ENCODE measurements around the gene PLEKHG5.

The PLEKHG5 gene

DNA sequence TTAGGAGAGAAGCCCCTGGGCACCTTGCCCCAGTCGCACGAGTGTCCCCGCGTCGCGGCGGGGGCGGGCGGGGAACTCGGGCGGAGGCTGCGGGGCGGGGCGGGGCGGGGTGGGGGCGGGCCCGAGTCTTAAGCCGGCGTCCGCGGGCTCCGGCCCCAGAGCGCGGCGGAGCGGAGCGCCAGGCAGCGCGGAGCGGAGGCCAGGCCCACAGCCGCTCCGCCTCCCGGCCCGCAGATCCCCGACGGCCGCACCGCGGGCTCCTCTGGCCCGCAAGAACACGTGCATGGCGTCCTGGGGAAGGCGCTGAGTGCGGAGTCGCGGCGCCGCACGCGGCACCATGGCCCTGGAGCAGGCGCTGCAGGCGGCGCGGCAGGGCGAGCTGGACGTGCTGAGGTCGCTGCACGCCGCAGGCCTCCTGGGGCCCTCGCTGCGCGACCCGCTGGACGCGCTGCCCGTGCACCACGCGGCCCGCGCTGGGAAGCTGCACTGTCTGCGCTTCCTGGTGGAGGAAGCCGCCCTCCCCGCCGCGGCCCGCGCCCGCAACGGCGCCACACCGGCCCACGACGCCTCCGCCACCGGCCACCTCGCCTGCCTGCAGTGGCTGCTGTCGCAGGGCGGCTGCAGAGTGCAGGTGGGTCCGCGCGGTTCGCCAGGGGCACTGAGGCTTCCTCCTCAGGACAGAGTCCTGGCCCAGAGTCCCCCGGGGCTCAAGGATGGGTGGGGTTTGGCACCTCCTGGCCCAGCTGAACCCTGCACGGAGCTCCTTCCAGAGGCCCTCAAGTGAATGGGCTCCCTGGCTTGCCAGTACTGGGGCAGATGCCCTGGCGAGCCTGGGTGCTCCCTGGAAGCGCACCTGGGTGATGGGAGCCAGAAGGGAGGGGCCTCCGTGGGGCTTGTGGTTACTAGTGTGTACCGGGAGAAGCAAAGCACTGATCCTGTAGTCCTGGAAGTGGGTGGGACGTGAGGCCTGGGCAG is 66.6 kb downstream of the PLEKHG5 start, which contains the start of gene ESPN:
ESPN (plus strand) TSS at position 158 of the 975 bp plus-strand sequence; CDS start at position 338, 180 bp downstream.
- no peak for DNase-seq

GRCh38 chr1:6424000-6424565 is 67.4 kb downstream of the PLEKHG5 start:
- no peak for DNase-seq

DNA sequence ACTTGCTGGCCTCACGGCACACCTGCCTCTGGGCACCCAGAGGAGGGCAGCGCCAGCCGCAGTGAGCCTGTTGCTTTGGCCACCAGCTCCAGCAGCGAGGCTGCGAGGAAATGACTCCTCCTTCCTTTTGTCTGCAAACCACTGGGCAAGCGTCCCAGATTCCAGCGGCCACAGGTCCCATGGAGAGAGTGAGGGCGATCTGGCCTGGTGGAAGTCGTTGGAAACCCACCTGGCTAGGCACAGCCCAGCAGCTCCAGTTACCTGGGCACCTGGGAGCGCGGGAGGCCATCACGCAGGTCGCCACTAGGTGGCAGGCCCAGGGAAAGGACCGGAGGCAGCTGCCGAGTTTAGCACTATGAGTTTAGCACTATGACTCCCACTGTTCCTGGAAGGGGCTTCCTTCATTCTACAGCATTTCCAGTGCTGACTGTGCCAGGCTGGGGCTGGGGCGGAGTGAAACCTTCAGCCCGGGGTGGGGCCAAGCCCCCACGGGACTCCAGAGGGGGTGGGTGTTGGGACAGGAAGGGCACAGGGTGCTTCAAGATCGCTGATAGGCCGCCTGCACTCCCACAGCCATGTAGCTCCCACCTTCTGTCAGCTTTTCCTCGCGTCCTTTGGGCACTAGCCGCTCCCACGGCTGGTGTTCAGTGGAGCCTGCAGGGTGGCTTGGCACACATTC is 68.0 kb downstream of the PLEKHG5 start:
- DNase-seq = peak; percentile 15

- no peak for DNase-seq
Observed at GRCh38 chr1:6421266-6421665, 70.2 kb downstream of the PLEKHG5 start.

GRCh38 chr1:6420454-6421042 is 70.9 kb downstream of the PLEKHG5 start:
- no peak for DNase-seq

DNA sequence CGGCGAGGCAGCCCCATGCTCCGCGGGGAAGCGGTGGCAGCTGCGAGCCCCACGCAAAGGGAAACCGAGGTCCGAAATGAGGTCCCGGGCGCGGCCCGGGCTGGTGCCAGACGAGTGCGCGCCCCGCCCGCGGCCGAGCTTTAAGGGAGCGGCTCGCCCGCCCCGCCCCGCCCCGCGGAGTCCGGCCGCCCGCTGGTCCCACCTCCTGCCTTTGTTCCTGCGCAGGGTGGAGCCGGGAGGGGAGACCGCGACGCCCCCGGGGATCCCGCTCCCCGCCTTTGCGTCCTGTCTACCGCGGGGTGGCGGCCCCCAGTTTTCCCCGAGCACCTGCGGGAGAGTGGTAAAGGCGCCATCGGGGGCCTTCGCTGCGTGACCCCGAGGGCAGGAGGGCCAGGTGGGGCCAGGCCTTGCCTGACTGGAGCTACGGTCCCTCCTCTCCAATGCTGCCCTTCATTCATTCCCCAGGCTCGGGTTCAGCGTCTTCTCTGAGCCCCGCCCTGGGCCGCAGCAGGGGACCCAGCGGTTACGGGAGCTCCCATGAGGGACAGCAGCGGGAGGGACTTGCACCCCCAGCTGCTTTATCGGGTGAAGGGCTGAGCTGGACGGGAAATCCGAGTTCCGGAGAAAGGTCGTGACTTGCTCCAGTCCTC is 71.5 kb downstream of the PLEKHG5 start, which contains the start of gene HES2:
HES2 (minus strand) TSS at position 116 of the 650 bp plus-strand sequence; CDS start at position 17, 99 bp downstream.
- no peak for DNase-seq

DNA sequence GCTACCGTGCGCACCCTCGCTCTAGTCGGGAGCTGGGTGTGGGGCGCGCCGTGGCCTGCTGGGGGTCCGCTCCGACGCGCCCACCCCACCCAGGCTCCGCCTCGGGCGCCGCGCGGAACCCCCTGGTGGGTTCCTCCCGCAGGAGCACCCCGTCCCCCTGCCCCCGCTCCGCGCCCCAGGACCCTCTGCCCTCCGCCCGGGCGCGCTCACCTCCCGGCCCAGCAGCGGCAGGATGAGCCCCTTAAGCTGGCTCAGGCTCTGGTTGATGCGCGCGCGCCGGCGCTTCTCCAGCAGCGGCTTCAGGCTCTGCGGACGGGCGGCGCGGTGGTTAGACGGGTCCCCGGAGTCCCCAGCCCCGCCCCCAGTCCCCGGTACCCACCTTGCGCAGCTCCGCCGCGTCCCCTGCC is 72.1 kb downstream of the PLEKHG5 start:
- no peak for DNase-seq

DNA sequence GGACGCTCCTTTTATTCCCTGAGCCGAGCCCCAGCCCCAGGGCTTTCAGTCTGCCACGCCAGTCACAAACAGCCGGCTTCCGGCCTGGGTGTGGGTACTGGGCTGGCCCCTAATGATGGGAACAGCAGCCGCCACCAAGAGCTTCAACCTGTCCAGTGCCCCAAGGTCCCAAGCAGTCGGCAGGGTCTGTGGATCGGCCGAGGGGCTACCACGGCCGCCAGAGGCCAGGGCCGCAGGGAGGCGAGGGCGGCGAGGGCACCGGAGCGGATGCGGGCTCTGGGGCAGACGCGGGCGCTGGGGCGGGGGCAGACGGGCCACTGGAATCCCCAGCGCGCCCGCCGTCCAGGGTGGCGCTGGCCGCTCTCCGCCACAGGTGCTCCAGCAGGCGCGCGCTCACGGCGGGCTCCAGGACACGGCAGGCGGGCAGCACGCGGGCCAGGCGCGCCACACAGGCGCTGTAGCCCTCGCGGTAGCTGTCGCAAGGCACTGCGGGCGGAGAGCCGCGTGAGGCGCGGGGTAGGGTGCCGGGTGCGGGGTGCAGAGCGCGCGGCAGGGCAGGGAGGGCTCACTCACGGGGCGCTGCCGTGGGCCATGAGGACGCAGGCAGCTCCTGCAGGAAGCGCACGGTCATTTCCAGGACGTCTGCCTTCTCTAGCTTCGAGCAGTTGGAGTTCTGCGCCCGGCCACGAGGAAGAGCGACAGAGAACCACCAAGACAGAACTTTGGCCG is 72.6 kb downstream of the PLEKHG5 start:
- DNase-seq = no peak

GRCh38 chr1:6417961-6418667 is 73.4 kb downstream of the PLEKHG5 start:
- no peak for DNase-seq

All from fibroblast of skin of right biceps (primary cell).